ENCODE results near the gene SPOCK1. TPM values are rescaled to one million over a fixed set of nuclear protein-coding genes. Genes with fewer than 3 reads are reported as not detected.

SPOCK1 gene
- total RNA-seq, 2 experiments from 2014 or later: not detected

GRCh38 chr5:137521246-137521645 is 22.1 kb upstream of the SPOCK1 start:
- CTCF ChIA-PET: no interaction called here
- DNase-seq (no peak), ATAC-seq (no peak)
- Mint-ChIP-seq H3K27ac (no peak overlapping the region), H3K36me3 (ENCODE audit: low read depth) (no peaks in the 10 kb centered on the region), H3K4me1 (ENCODE audit: low read depth) (no peaks in the 10 kb centered on the region), H3K4me3 (no peak overlapping the region), H3K9me3 (no peaks in the 10 kb centered on the region), H3K27me3 (peaks cover 16% of the 10 kb centered on the region)
- intact Hi-C loops (cut with micrococcal nuclease): no loop called here
- POLR2A ChIA-PET: no interaction called here
- no peak for TF ChIP-seq CTCF (IDR thresholded peaks at IDR 0.05)

- ATAC-seq (no peak), DNase-seq (no peak)
- Mint-ChIP-seq H3K36me3 (ENCODE audit: low read depth) (no peaks in the 10 kb centered on the region), H3K27ac (no peak overlapping the region), H3K4me3 (no peak overlapping the region), H3K9me3 (no peaks in the 10 kb centered on the region), H3K4me1 (ENCODE audit: low read depth) (no peaks in the 10 kb centered on the region), H3K27me3 (peaks cover 22% of the 10 kb centered on the region)
- intact Hi-C loops (cut with micrococcal nuclease): no loop called here
- TF ChIP-seq CTCF (IDR thresholded peaks at IDR 0.05): no peak
- CTCF ChIA-PET: no interaction called here
- POLR2A ChIA-PET: no interaction called here
Observed at GRCh38 chr5:137516961-137517360, 17.8 kb upstream of the SPOCK1 start.

- no peak overlapping the region for H3K27ac Mint-ChIP-seq
- ATAC-seq: no peak
- H3K4me3 Mint-ChIP-seq: no peak overlapping the region
- DNase-seq: no peak
- no peaks in the 10 kb centered on the region for H3K4me1 Mint-ChIP-seq (ENCODE audit: low read depth)
- ChIA-PET POLR2A (no interaction called here), CTCF (no interaction called here)
- H3K9me3 Mint-ChIP-seq: no peaks in the 10 kb centered on the region
- TF ChIP-seq CTCF (IDR thresholded peaks at IDR 0.05): no peak
- no peaks in the 10 kb centered on the region for H3K36me3 Mint-ChIP-seq (ENCODE audit: low read depth)
- H3K27me3 Mint-ChIP-seq: peaks cover 25% of the 10 kb centered on the region
- intact Hi-C loops (cut with micrococcal nuclease): no loop called here
Observed at GRCh38 chr5:137516251-137516797, 17.2 kb upstream of the SPOCK1 start.

- no peak for TF ChIP-seq CTCF (IDR thresholded peaks at IDR 0.05)
- no peak for DNase-seq
- Mint-ChIP-seq H3K27ac (no peak overlapping the region), H3K4me1 (ENCODE audit: low read depth) (no peaks in the 10 kb centered on the region), H3K36me3 (ENCODE audit: low read depth) (no peaks in the 10 kb centered on the region), H3K4me3 (no peak overlapping the region), H3K27me3 (peaks cover 23% of the 10 kb centered on the region), H3K9me3 (no peaks in the 10 kb centered on the region)
- ChIA-PET CTCF (interaction anchor here (1.8 kb wide), 1 partner anchor 170 kb away, joined by 3 read pairs; no protein-coding TSS in a partner anchor), POLR2A (no interaction called here)
- intact Hi-C loops (cut with micrococcal nuclease): no loop called here
- ATAC-seq: no peak
Observed at GRCh38 chr5:137515238-137515637, 16.1 kb upstream of the SPOCK1 start.

GRCh38 chr5:137510671-137511070 is 11.5 kb upstream of the SPOCK1 start:
- intact Hi-C loops (cut with micrococcal nuclease): no loop called here
- H3K36me3 Mint-ChIP-seq (ENCODE audit: low read depth): no peaks in the 10 kb centered on the region
- H3K9me3 Mint-ChIP-seq: no peaks in the 10 kb centered on the region
- H3K27ac Mint-ChIP-seq: no peak overlapping the region
- peaks cover 13% of the 10 kb centered on the region for H3K27me3 Mint-ChIP-seq
- TF ChIP-seq CTCF (IDR thresholded peaks at IDR 0.05): no peak
- ChIA-PET CTCF (no interaction called here), POLR2A (no interaction called here)
- no peak for DNase-seq
- no peak for ATAC-seq
- H3K4me3 Mint-ChIP-seq: no peak overlapping the region
- H3K4me1 Mint-ChIP-seq (ENCODE audit: low read depth): no peaks in the 10 kb centered on the region
